Endothelial cell (in vitro differentiated cells): ENCODE results near the gene GPR146. TPM values are rescaled to one million over a fixed set of nuclear protein-coding genes. Genes with fewer than 3 reads are reported as not detected.

Experiments
- DNase-seq: peaks from one replicate; pipeline ENCODE4 v3.0.0; 2021; ENCODE audit warnings: low spot score
- H3K27ac Mint-ChIP-seq: one replicate; pipeline ENCODE4 v1.8.0; 2021; ENCODE audit warnings: mixed read lengths, inconsistent platforms; ENCODE audit not compliant: unreplicated experiment
- H3K27me3 Mint-ChIP-seq: one replicate; pipeline ENCODE4 v1.8.0; 2021; ENCODE audit warnings: mild to moderate bottlenecking, moderate library complexity, mixed read lengths, inconsistent platforms; ENCODE audit not compliant: unreplicated experiment
- H3K36me3 Mint-ChIP-seq: one replicate; pipeline ENCODE4 v1.8.0; 2021; ENCODE audit warnings: mild to moderate bottlenecking, low read depth, mixed read lengths, inconsistent platforms; ENCODE audit not compliant: unreplicated experiment
- H3K4me1 Mint-ChIP-seq: one replicate; pipeline ENCODE4 v1.8.0; 2021; ENCODE audit warnings: mild to moderate bottlenecking, mixed read lengths, inconsistent platforms; ENCODE audit not compliant: unreplicated experiment
- H3K4me3 Mint-ChIP-seq: one replicate; pipeline ENCODE4 v1.8.0; 2021; ENCODE audit warnings: mild to moderate bottlenecking, mixed read lengths, inconsistent platforms; ENCODE audit not compliant: unreplicated experiment
- H3K9me3 Mint-ChIP-seq: one replicate; pipeline ENCODE4 v1.8.0; 2021; ENCODE audit warnings: mixed read lengths, inconsistent platforms; ENCODE audit not compliant: unreplicated experiment
- CTCF ChIP-seq: fragments of 200-600 bp; sonication (generic); IDR thresholded peaks from one replicate; pipeline ENCODE4 v1.5.0; 2021; ENCODE audit warnings: antibody characterized with exemption; ENCODE audit not compliant: unreplicated experiment
- total RNA-seq: library from RNA; stranded (reverse); fragmentation: NEBNext Ultra II Directional; extraction: Animal tissue kit (Norgen Biotek cat#: 25700); gene quantifications from one replicate; pipeline ENCODE4 v1.2.1, GENCODE V29; 2021; ENCODE audit not compliant: unreplicated experiment

Gene GPR146
- total RNA-seq, 1 donor from 2014 or later: 8.1 TPM

GRCh38 chr7:1086588-1087464 lies 42.5 kb downstream of the GPR146 start:
- Mint-ChIP-seq H3K27ac (no peak overlapping the region), H3K36me3 (peaks cover 2% of the 10 kb centered on the region), H3K4me1 (peaks cover 12% of the 10 kb centered on the region), H3K9me3 (no peaks in the 10 kb centered on the region), H3K27me3 (peaks cover 4% of the 10 kb centered on the region), H3K4me3 (peak overlapping the region; percentile 73)
- TF ChIP-seq CTCF: peak; percentile 98
- DNase-seq: peak; percentile 83

- Mint-ChIP-seq H3K4me3 (no peak overlapping the region), H3K4me1 (peaks cover 6% of the 10 kb centered on the region), H3K27ac (no peak overlapping the region), H3K27me3 (peaks cover 5% of the 10 kb centered on the region), H3K9me3 (no peaks in the 10 kb centered on the region), H3K36me3 (peaks cover 3% of the 10 kb centered on the region)
- DNase-seq: no peak
- no peak for TF ChIP-seq CTCF
Observed at GRCh38 chr7:1087465-1087814, 43.1 kb downstream of the GPR146 start.

- H3K4me3 Mint-ChIP-seq: peak within 1 kb of the TSS; percentile 73
- peaks cover 3% of the 10 kb centered on the region for H3K36me3 Mint-ChIP-seq
- H3K9me3 Mint-ChIP-seq: no peaks in the 10 kb centered on the region
- H3K27me3 Mint-ChIP-seq: peaks cover 3% of the 10 kb centered on the region
- peaks cover 3% of the 10 kb centered on the region for H3K4me1 Mint-ChIP-seq
- no peak for TF ChIP-seq CTCF
- H3K27ac Mint-ChIP-seq: no peak within 1 kb of the TSS
- DNase-seq: no peak
Observed at GRCh38 chr7:1087952-1088920, 43.9 kb downstream of the GPR146 start, which contains the start of gene GPER1. Gene GPER1, plus strand, starts transcription at chr7:1088113. Its CDS starts 3,616 bp downstream, at chr7:1091729.

- peaks cover 3% of the 10 kb centered on the region for H3K27me3 Mint-ChIP-seq
- H3K27ac Mint-ChIP-seq: no peak overlapping the region
- TF ChIP-seq CTCF: no peak
- no peaks in the 10 kb centered on the region for H3K9me3 Mint-ChIP-seq
- H3K4me1 Mint-ChIP-seq: peaks cover 8% of the 10 kb centered on the region
- no peak for DNase-seq
- H3K36me3 Mint-ChIP-seq: peaks cover 7% of the 10 kb centered on the region
- no peak overlapping the region for H3K4me3 Mint-ChIP-seq
Observed at GRCh38 chr7:1090236-1090635, 45.9 kb downstream of the GPR146 start.
